Stimulated activated CD4-positive, alpha-beta T cell treated with anti-CD3 and anti-CD28 coated beads, Interleukin-1b, Interleukin-23, amount 100 ng/mL, for 1 hour (primary cell): ENCODE data around the gene TLE3.
A peak's percentile ranks its signal among the peaks of the same experiment; 100 is the strongest.
"Not testable (repeated sequence)": the region's sequence is repeated elsewhere in the genome, so short reads cannot be mapped to it uniquely, and the experiment has no call there.

Experiments
- DNase-seq, 2 donors: peaks; one replicate each; pipeline ENCODE4 v3.0.0-alpha.2; 2020; ENCODE audit warnings: low read depth in 2 of 2

TLE3 gene

DNA sequence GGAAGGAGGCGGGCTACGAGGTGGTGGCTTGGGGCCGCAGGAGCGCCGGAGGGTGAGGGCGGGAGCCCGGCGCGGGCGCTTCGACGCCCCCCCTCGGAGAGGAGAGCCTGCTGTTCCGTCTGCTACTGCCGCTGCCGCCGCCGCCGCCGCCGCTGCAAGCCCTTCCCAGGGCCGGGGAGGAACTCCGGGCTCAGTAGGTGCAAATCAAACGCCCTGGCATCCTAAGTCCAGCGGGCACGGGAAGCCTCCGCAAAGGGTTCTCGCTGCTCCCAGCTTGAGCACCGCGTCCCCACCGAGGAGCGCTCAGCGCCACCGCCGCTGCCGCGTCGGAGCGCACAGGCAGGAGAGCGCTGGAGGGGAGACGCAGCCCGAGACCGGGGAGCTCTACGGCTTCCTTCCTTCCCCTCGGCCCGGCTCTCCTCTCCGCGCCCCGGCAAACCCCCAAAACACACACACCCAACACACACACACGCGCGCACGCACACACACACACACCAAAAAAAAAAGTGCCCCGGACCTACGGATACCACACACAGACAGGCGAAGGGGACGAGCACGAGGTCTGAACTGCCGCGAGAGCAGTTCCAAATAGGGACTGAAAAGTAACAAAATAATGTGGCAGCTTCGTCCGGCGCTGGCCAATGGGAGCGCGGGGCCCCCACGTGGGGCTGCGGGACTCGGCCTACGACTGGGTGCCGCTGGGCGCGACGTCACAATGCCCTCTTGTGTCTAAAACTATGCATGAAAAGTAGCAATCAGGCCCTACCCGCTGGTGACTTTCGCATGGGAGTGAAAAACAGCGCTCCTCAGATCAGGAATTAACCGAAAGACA lies at the start of gene TLE3:
Gene TLE3 (minus strand): TSS at position 597 of the 832 bp plus-strand sequence. CDS start 1,119 bp downstream, outside the sequence.
- peak; percentile 93 to 96 for DNase-seq

DNA sequence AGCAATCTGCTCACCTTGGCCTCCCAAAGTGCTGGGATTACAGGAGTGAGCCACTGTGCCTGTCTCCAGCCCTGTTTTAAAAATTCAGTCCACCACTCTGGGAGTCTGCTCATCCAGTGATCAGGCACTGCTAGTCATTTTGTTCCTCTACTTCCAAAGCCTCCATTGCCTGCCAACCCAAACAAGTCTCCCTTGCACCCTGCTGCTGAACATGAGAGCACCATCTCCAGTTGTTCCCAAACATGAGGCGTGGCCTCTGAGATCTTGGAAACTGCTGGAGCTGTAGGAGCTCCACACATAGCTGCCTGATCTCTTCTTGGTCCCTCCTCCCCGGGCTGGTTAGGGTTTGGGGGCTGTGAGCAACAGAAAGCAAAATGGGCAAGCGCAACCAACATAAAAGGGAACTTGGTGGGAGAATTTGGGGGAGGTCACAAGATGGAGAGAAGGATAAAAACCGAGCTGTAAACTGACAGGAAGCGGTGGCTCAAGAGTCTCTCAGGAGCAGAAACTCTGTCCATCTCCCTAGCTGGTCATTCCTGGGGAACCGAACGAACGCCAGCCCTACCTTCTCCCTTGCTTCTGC lies 49.6 kb upstream of the TLE3 start:
- DNase-seq, result no peak

DNA sequence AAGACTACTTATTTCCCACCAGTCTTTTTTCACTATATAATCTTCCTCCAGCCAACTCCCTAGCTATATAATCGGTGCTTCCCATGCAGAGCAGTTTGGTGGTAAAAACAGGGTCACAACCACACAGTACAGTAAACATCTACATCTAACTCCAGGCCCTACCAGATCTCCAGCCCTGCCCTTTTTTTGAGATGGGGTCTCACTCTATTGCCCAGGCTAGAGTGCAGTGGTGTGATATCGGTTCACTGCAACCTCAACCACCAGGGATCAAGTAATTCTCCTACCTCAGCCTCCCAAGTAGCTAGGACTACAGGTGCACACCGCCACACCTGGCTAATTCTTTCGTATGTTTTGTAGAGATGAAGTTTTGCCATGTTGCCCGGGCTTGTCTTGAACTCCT lies 49.1 kb upstream of the TLE3 start:
- DNase-seq, result no peak

DNA sequence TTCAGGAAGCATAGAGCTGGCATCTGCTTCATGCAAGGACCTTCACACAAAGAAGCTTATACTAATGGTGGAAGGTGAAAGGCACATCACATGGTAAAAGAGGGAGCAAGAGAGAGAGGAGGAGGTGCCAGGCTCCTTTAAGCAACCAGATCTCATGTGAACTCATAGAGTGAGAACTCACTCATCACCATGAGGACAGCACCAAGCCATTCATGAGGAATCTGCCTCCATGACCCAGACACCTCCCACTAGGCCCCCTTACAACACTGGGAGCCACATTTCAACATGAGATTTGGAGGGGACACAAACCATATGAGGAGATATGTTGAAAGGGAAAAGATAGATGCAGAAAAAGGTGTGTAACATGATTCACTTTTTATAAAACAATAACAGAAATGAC lies 48.4 kb upstream of the TLE3 start:
- no peak for DNase-seq

DNA sequence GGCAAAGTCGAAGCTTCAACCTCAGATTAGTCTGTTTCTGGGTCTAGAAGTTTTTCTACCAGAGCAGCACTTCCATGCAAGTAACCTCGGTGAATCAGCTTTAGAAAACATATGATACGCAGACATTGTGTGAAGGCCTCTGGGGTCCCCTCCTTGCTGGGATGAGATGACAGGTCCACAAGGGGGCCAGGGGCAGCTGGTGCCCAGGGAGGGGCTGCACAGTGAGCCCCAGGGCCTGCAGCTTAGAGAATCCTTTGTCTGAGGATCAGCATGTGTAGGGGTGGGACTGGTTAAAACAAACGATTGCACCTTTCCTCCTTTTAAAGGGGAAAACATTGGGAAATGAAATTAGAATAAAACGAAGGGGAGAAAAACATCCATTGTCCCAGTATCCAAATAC lies 47.5 kb upstream of the TLE3 start:
- DNase-seq, result no peak

DNA sequence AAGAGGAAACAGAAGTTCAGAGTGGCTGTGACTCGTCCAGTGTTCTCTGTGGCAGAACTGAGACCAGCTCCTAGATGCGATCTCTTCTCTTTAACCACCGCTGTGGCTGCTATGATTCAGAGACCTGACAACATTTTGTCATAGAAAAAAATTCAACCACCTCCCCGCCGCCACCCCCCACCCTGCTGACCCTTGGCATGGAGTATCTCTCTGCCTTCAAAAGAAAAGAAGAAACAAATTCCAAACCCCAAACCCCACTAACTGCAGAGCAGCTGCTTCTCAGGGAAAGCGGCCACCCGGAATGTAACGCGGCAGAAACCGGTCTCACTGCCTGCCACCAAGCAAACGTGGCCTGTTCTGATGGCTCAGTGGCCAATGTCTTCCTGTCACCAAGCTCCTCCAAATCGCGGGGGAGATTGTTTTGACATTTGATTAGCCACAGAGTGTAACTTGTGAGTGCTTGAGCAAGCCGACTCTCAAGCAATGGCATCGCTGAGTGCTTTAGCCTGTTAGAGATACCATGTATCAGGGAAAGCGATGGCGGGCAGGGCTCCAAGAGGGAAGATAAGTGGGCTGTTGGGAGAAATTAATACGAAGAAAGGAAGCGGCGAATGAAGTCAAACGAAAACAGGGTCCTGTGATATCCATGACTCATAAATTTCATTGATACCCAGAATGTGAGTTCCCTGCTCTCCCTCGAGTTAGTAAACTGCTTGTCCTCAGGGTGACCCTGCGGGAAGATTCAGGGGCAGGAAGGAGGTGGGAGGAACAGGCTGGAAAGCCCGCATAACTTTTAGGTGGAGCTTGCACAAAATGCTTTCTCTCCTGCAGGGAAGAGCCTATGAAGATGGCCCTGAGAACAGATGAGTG lies 44.8 kb upstream of the TLE3 start:
- no peak for DNase-seq

DNA sequence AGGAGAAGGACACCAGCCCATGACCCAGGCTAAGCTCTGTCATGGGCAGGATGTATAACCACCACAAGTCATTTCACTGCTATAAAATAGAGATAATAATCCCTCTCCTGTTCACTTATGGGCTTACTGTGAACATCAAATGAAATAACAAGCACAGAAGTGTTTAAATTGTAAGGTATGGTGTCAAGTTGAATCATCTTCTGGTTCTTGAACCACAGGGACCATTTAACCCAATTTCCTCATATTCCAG lies 44.3 kb upstream of the TLE3 start:
- DNase-seq, result no peak

DNA sequence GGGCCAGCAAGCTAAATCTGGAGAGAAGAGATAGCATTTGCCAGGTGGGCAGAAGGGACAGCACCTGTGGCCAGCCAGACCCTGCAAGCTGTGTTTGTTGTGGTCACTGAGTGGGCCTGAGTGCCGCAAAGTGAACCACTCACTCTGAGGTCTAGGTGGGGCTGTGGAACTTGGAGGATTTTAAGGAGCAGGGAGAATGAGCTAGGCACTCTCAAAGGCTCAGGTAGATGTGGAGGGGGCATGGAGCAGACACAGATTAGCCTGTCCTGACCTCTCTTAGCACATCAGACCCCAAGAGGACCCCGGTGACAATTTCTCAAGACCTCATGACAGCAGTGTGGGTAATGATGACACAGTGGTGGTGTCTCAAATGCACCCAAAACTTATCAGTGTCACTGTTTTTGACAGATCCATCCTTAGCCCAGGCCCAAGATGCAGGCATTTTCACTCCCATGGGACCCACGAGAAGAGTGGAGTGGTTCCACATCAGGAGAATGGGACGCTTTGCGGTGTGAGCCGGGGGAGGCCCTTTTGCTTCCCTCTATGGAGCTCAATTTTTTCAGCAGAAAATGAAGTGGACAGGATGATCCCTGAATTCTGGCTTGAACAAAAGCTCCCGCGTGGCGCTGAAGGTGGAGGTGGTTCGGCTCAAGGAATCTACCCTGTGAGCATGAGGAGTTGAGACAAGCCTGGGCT lies 43.8 kb upstream of the TLE3 start:
- no peak for DNase-seq

DNA sequence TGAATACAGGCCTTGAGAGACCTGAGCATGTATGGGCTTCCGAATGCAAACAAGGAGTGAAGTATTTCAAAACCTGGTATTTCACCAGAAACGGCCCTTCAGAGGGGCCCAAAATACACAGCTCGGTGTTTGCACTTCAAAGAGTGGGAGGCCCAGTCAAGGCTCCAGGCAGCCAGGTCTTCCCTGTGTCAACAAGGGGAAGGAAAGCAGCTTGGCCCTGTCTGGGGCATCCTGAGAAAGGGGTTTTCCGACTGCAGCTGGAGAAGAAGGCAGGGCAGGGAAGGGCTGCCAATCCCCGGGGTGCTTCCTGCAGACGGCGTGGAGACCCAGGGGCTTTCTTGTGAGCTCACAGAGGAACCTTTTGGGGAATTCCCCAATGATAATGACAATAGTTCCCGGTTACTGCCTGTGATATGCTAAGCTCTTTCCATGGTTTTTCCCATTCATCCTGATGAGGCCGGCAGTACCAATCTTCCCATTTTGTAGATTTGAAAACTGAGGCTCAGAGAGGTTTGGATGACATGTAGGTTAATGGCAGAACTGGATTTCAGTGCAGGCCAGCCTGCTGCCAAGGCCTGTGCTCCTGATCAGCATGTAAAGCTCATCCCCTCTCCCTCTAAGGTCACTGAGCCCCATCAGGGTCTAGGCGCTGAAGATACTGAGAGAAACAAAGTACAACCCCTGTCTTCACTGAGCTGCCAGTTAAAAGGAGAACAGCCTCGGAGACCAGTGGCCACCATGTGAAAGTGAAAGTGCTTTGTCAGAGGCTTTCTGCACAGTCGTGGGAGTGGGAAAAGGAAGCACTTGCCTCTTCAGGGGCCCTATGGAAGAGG lies 43.0 kb upstream of the TLE3 start:
- DNase-seq, result no peak

DNA sequence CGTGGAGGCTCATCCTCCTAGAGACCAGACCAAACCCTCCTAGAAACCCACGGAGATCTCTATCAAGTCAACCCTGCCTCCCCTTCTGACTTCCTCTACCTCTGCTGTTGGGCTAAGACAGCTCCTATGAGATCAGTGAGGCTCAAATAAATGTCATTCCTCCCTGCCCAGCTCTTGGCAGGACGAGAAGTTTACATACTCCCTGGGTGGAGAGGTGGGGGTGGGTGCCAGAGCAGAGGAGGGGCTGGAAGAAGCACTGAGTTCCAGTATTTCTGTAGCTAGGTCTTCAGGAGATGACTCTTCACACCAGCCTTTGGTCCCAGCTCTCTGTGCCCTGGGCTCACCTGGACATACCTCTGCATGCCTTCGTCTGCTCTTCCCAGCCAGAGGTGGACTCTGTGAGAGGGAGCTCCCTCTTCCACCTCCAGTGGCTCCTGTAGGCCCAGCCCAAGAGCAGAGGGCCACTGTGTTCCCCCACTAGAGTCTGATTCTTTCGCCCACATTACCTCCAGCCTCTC lies 42.4 kb upstream of the TLE3 start:
- no peak for DNase-seq

DNA sequence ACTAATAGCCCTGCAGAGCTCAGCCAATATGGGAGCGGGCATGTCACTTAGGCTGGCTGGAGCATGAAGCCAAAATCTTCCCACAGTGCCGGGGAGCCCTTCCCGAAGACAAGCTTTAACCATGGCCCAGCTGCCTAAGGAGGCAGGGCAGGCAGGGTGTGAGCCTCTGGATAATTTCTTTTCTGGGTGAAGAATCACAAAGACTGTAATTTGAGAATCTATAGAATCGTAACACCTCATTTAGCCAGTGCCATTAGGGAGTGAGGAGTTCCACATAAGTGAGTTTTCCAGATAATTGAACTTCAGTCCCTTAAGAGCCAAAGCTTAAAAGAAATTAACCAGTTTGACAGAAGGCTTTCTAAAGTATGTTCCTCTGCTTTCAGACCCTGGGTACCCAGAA lies 40.2 kb upstream of the TLE3 start:
- no peak for DNase-seq

DNA sequence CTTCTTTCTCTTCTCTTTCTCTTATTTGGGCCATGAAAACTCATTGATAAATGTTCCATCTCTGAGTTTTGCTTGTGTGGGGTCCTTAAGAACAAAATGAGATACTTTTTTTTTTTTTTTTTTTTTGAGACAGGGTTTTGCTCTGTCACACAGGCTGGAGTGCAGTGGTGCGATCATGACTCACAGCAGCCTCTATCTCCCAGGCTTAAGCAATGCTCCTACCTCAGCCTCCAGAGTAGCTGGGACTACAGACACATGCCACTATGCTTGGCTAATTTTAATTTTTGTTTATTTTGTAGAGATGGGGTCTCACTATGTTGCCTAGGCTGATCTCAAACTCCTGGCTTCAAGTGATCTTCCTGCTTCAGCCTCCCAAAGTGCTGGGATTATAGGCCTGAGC lies 39.3 kb upstream of the TLE3 start:
- not testable (repeated sequence) for DNase-seq

DNA sequence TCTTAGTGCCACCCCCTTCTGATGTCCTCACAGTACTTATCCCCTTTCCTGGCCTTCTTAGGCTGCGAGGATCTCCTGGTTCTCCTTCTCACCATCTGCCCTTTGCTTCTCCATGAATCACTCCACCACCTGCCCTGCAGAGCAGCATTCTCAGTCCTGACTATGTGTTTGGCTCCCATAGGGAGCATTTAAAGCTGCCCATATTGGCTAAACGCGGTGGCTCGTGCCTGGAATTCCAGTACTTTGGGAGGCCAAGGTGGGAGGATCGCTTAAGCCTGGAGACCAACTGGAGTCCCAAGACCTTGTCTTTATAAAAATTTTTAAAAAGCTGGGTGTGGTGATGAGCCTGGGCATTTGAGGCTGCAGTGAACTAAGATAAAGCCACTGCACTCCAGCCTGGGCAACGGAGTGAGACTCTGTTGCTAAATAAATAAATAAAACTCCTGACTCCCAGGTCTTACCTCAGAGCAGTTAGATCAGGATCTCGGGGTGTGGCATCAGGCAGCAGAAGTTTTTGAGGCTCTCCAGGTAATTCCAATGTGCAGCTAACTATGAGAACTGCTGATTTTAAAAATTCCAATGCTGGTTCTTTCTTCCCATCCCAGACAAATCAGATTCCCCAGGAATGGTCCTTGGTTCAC lies 36.2 kb upstream of the TLE3 start:
- no peak for DNase-seq

DNA sequence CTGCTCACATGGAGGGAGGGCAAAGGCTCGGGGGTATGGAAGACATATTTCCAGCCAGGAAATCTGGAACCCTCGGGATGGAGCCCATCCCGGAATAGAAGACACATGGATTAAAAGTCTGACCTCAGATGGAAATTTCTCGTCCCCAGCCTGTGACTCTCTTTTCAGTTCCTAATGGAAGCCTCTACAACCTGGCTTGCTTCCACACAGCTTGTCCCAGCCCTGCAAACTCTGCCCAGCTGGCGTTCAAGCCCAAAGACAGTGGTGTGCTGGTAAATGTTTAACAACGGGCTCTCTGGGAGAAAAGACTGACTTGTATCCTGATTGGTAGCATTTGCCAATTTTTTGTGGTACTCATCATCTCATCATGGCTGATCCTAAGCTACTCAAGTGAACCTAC lies 35.6 kb upstream of the TLE3 start:
- no peak for DNase-seq

DNA sequence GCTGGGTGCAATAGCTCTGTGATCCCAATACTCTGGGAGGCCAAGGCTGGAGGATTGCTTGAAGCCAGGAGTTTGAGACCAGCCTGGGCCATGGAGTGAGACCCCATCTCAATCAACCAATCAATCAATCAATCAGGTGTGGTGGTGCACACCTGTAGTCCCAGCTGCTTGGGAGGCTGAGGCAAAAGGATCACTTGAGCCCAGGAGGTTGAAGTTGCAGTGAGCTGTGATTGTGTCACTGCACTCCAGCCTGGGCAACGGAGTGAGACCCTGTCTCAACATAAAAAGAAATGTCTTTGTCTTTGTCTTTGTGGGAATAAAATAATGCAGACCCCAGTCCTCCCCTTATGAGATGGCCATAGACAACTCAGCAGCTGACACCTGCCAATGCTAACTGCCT lies 34.9 kb upstream of the TLE3 start:
- DNase-seq, result no peak

DNA sequence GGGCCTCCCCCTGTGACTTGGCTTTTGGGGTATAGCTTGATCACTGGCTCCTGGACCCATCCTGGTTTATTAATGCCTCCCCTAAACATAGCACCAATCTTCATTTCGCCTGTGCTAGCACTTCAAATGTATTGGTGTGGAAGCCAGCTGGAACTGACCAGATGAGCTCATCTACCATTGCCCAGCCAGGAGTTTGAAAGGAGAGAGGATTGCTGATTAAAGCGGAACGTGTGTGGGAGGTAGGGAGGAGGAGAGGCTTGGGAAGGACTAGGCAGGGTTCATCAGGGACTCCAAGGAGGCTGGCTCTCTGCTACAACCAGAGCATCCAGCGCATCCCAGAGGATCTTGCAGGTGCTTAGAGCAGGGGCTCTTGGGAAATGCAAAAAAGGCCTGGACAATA lies 34.4 kb upstream of the TLE3 start:
- no peak for DNase-seq

DNA sequence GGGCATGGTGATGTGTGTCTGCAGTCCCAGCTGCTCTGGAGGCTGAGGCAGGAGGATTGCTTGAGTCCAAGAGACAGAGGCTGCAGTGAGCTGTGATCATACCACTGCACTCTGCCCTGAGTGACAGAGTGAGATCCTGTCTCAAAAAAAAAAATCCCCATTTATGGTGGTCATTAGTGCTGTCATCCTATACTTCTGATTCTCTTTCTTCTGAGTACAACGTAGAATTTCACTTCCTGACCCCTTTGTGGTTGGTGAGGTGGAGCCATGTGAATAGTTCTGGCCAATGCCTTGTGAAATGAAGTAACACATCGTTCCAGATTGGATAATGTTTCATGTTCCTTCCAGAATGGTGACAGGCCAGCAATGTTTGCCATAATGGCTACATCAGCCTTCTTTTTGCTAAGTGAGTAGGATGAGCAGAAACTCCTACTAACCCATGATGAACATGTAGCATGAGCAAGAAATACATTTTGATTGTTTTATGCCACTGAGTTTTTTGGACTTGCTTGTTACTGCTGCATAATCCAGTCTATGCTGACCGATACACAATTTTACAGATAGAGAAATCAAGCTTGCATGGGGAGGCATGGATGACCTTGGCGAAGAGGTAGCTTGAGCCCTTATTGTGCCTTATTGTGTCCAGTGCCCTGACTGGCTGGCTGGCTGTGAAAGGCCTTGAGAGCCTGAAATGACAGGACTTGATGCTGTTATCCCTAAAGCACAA lies 30.9 kb upstream of the TLE3 start:
- DNase-seq, result no peak

DNA sequence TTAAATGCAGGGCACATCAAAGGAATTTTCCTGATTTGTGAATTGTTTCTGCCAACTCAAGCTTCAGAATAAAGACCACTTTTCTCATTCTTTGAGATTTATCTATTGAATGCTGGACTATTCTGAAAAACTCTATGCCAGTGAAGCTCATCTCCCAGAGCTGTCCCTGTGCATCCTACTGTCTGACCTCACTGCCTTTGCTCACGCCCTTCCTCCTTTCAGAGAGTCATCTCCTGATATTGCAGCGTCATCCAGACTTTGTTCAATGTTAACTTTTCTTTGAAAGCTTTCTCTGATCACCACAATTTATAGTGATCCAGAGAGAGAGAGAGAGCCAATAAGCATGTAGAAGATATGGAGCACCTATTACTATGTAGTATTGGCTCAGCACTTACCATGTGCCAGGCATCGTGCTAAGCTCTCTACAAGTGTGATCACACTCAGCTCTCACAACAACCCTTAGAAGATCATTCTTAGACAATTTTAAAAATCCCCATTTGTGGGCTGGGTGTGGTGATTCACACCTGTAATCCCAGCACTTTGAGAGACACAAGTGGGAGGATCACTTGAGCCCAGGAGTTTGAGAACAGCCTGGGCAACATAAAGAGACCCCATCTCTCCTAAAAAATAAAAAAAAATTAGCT lies 30.2 kb upstream of the TLE3 start:
- no peak for DNase-seq

DNA sequence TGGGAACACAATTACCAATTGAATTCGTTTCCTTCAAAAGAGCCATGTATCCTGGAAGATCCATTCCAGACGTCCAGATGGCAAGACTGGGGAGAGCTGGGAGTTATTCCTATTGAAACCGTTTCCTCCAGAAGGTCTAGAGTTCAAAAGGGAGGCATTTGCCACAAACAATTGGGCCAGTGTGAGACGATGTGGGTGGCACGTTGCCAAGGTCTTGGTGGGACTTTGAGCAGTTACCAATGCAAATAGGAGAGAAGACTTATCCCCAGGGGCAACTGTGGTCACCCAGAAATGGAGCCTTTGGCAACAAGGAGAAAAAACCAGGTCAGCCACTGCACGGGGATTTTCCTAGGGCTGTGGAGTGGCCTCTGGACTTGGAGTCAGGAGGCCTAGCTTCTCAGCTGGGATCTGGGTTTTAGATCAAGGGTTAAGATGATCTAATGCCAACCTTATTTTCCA lies 29.6 kb upstream of the TLE3 start:
- DNase-seq, result no peak
